ENCODE measurements around the gene PRKN.

The PRKN gene

DNA sequence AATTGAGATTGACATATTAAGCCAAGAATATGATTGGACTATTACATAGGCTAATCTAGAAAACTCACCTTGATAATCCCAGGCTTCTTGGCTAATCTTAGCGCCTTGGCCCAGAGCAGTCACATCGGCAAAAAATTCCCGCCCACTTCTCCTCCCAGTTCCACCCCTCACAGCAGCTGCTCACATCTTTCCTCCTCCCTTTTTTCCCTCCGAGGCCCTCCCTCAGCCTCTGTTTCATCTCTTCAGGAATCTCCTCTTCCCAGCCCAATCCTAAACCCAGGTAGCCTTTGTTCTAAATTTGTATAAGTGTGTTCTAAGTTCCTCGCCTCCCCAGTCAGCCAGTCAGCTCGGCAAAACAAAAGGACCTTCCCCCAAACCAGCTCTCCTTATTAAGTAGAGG is 184.3 kb downstream of the PRKN start:
- H3K27me3 ChIP-seq (ENCODE audit: insufficient read depth, low read depth), result no peaks in the 10 kb centered on the region

DNA sequence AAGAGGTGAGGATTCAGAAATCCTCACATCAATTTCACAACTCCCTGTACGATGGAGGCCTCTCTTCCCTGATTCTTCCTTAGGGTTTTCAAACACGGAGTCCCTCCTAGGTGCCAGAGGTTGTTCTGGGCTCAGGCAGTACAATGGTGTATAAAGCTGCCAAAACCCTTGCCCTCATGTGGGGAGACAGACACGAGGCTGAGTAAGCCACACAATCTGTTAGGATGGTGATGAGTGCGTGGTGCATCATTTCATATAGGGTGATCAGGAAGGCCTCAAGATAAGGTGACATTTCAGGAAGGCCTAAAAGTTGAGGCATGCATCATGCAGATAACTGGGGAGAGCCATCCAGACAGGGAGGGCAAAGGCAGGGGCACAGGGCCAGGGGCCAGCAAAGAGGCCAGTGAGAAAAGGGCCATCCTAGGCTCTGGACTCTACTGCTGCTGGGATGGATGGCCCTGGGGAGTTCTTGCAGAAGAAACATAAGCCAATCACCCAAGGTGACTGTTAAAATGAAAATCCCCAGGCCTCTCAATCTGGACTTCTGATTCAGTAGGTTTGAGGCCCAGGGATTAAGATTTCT is 186.5 kb downstream of the PRKN start:
- Histone ChIP-seq H2AFZ (ENCODE audit: low read depth) (no peak overlapping the region), H3K4me3 (IDR thresholded peaks at IDR 0.05; ENCODE audit: insufficient read depth, low read depth, low read length) (no peak overlapping the region), H3K4me2 (no peak overlapping the region), H3K27ac (no peak overlapping the region), H4K20me1 (ENCODE audit: insufficient read depth) (no peaks in the 10 kb centered on the region), H3K4me1 (ENCODE audit: low read depth, poor library complexity, severe bottlenecking) (no peaks in the 10 kb centered on the region), H3K79me2 (ENCODE audit: insufficient read depth, low read depth) (no peaks in the 10 kb centered on the region), H3K9ac (no peak overlapping the region), H3K27me3 (ENCODE audit: insufficient read depth, low read depth) (no peaks in the 10 kb centered on the region), H3K36me3 (ENCODE audit: insufficient read depth) (no peaks in the 10 kb centered on the region)
- TF ChIP-seq, protein P1, sequence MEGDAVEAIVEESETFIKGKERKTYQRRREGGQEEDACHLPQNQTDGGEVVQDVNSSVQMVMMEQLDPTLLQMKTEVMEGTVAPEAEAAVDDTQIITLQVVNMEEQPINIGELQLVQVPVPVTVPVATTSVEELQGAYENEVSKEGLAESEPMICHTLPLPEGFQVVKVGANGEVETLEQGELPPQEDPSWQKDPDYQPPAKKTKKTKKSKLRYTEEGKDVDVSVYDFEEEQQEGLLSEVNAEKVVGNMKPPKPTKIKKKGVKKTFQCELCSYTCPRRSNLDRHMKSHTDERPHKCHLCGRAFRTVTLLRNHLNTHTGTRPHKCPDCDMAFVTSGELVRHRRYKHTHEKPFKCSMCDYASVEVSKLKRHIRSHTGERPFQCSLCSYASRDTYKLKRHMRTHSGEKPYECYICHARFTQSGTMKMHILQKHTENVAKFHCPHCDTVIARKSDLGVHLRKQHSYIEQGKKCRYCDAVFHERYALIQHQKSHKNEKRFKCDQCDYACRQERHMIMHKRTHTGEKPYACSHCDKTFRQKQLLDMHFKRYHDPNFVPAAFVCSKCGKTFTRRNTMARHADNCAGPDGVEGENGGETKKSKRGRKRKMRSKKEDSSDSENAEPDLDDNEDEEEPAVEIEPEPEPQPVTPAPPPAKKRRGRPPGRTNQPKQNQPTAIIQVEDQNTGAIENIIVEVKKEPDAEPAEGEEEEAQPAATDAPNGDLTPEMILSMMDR (conservative IDR thresholded peaks at IDR 0.05; ENCODE audit: low read depth, low read length), result no peak

More for the DNA sequence above, 184.3 kb downstream of the PRKN start:
- H3K79me2 ChIP-seq (ENCODE audit: insufficient read depth, low read depth), result no peaks in the 10 kb centered on the region
- H2AFZ ChIP-seq (ENCODE audit: low read depth), result no peak overlapping the region
- no peaks in the 10 kb centered on the region for H4K20me1 ChIP-seq (ENCODE audit: insufficient read depth)
- H3K27ac ChIP-seq, result no peak overlapping the region
- no peak overlapping the region for H3K9ac ChIP-seq
- no peaks in the 10 kb centered on the region for H3K4me1 ChIP-seq (ENCODE audit: low read depth, poor library complexity, severe bottlenecking)
- TF ChIP-seq, protein P1 (conservative IDR thresholded peaks at IDR 0.05; ENCODE audit: low read depth, low read length), result no peak
- H3K4me2 ChIP-seq, result no peak overlapping the region
- no peaks in the 10 kb centered on the region for H3K36me3 ChIP-seq (ENCODE audit: insufficient read depth)
- H3K4me3 ChIP-seq (IDR thresholded peaks at IDR 0.05; ENCODE audit: insufficient read depth, low read depth, low read length), result no peak overlapping the region

DNA sequence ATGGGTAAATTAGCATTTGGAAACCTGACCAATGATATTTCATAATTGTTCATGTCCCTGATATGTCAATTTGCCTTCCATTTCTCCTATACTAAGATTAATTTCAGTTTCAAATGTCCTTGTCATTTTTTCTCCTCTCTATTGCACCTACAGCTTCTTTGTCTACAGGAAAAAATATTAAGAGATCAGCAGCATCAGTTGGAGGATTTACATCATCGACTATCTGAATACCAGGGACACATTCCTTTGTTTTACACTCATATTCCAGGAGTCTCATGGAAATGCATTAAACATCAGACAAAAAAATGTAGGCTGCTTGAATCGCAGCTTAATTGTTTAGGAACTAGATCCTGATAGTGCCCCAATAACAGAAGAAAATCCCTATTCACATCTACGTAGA is 188.2 kb downstream of the PRKN start:
- H2AFZ ChIP-seq (ENCODE audit: low read depth), result no peak overlapping the region
- no peak overlapping the region for H3K4me3 ChIP-seq (IDR thresholded peaks at IDR 0.05; ENCODE audit: insufficient read depth, low read depth, low read length)
- H3K9ac ChIP-seq, result no peak overlapping the region
- H3K27ac ChIP-seq, result no peak overlapping the region
- TF ChIP-seq, protein P1 (conservative IDR thresholded peaks at IDR 0.05; ENCODE audit: low read depth, low read length), result no peak
- no peak overlapping the region for H3K4me2 ChIP-seq
- H3K36me3 ChIP-seq (ENCODE audit: insufficient read depth), result no peaks in the 10 kb centered on the region
- H3K27me3 ChIP-seq (ENCODE audit: insufficient read depth, low read depth), result no peaks in the 10 kb centered on the region
- H3K4me1 ChIP-seq (ENCODE audit: low read depth, poor library complexity, severe bottlenecking), result no peaks in the 10 kb centered on the region
- no peaks in the 10 kb centered on the region for H3K79me2 ChIP-seq (ENCODE audit: insufficient read depth, low read depth)
- H4K20me1 ChIP-seq (ENCODE audit: insufficient read depth), result no peaks in the 10 kb centered on the region

DNA sequence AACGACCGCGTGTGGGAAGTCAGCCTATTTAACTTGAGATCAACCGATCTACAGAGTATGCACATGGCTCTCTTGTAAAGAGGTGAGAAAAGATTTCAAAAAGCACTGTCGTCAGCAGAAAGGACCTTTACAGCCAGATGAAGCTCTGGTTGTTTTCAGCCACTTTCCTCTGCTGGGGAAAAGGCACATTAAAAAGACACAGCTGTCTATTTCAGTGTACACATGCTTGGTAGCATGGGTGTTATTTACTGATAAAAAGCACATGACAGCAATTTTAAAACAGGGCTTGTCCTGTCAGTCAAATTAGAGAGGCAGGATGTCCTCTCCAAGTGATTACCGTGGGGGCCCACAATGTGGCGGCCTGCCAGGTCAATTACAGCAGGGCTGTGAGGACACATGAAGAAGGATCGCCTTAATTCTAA is 188.9 kb downstream of the PRKN start:
- Histone ChIP-seq H3K4me3 (IDR thresholded peaks at IDR 0.05; ENCODE audit: insufficient read depth, low read depth, low read length) (no peak overlapping the region), H3K9ac (no peak overlapping the region), H3K36me3 (ENCODE audit: insufficient read depth) (no peaks in the 10 kb centered on the region), H3K4me1 (ENCODE audit: low read depth, poor library complexity, severe bottlenecking) (no peaks in the 10 kb centered on the region), H4K20me1 (ENCODE audit: insufficient read depth) (no peaks in the 10 kb centered on the region), H2AFZ (ENCODE audit: low read depth) (no peak overlapping the region), H3K27ac (no peak overlapping the region), H3K4me2 (no peak overlapping the region), H3K27me3 (ENCODE audit: insufficient read depth, low read depth) (no peaks in the 10 kb centered on the region), H3K79me2 (ENCODE audit: insufficient read depth, low read depth) (no peaks in the 10 kb centered on the region)
- TF ChIP-seq, protein P1 (conservative IDR thresholded peaks at IDR 0.05; ENCODE audit: low read depth, low read length), result no peak
